Caco-2 (cell line): ENCODE data around the gene CABP2. TPM values are rescaled to one million over a fixed set of nuclear protein-coding genes. Genes with fewer than 3 reads are reported as not detected.
"Not testable (repeated sequence)": the region's sequence is repeated elsewhere in the genome, so short reads cannot be mapped to it uniquely, and the experiment has no call there.

ENCODE experiments used
- BruUV-seq: library from RNA; stranded (reverse); fragments of 400-500 nt; replicated peaks from 2 replicates; lab custom pipeline; 2021; lab: Mats Ljungman, UMichigan
- CTCF ChIA-PET: fragments of 300-600 bp; sonication (Branson Sonifier 250); formaldehyde crosslinking; loops from one replicate; lab custom pipeline; 2022; ENCODE audit warnings: antibody characterized with exemption; lab: Charles Lee
- POLR2A ChIA-PET: fragments of 300-600 bp; sonication (Branson Sonifier 250); formaldehyde crosslinking; loops from one replicate; lab custom pipeline; 2022; ENCODE audit warnings: antibody characterized with exemption; lab: Charles Lee
- DNase-seq, 2 experiments: peaks; one replicate each; pipeline versions ENCODE4 v3.0.0 to v3.0.0-alpha.2; 2020 to 2022
- H3K27me3 ChIP-seq: replicated peaks from 2 replicates; pipeline ENCODE4 v1.6.0; 2011; ENCODE audit warnings: low read length; ENCODE audit not compliant: control insufficient read depth, insufficient read depth
- H3K36me3 ChIP-seq: 2 replicates; pipeline ENCODE4 v1.5.1; 2011; ENCODE audit warnings: low read length; ENCODE audit not compliant: control insufficient read depth, insufficient read depth
- H3K4me1 ChIP-seq: fragments of 250-450 bp; sonication (Bioruptor Pico); 2 replicates; pipeline ENCODE4 v1.5.1; 2020; ENCODE audit warnings: mild to moderate bottlenecking
- H3K4me3 ChIP-seq: 2 replicates; pipeline ENCODE4 v1.5.1; 2011; ENCODE audit warnings: low read depth, mild to moderate bottlenecking, control low read depth, low read length
- H3K9me3 ChIP-seq: fragments of 250-450 bp; sonication (Bioruptor Pico); 2 replicates; pipeline ENCODE4 v1.5.1; 2020; ENCODE audit warnings: mild to moderate bottlenecking, moderate library complexity
- H3K27ac Mint-ChIP-seq: one replicate; pipeline ENCODE4 v1.8.0; 2022; ENCODE audit warnings: mixed read lengths; ENCODE audit not compliant: unreplicated experiment
- H3K27me3 Mint-ChIP-seq: one replicate; pipeline ENCODE4 v1.8.0; 2022; ENCODE audit warnings: mixed read lengths; ENCODE audit not compliant: insufficient read depth, unreplicated experiment
- H3K36me3 Mint-ChIP-seq: one replicate; pipeline ENCODE4 v1.8.0; 2022; ENCODE audit warnings: mild to moderate bottlenecking, mixed read lengths; ENCODE audit not compliant: insufficient read depth, unreplicated experiment
- H3K4me1 Mint-ChIP-seq: one replicate; pipeline ENCODE4 v1.8.0; 2022; ENCODE audit warnings: low read depth, mixed read lengths; ENCODE audit not compliant: unreplicated experiment
- H3K4me3 Mint-ChIP-seq: one replicate; pipeline ENCODE4 v1.8.0; 2022; ENCODE audit warnings: mild to moderate bottlenecking, moderate library complexity, mixed read lengths; ENCODE audit not compliant: unreplicated experiment
- H3K9me3 Mint-ChIP-seq: one replicate; pipeline ENCODE4 v1.8.0; 2022; ENCODE audit warnings: mixed read lengths; ENCODE audit not compliant: unreplicated experiment
- intact Hi-C: fragments of 100-400 bp; cut with micrococcal nuclease; formaldehyde crosslinking; loops from one replicate; pipeline ENCODE4 v1.10.0; 2022; ENCODE audit not compliant: unreplicated experiment
- total RNA-seq: library from RNA; stranded (reverse); gene quantifications from 2 replicates; pipeline ENCODE4 v1.2.3, GENCODE V29; 2022
- TF ChIP-seq, protein P1 (sequence below), 2 experiments: fragments of 200-600 bp in 1 of 2; IDR thresholded peaks; 1 replicate in 1 of 2; 2 replicates in 1 of 2; pipeline versions ENCODE4 v1.5.1 to v1.8.0; 2011 to 2022; ENCODE audit warnings: antibody characterized with exemption in 1 of 2, control low read depth in 1 of 2, inconsistent platforms in 1 of 2, low read depth in 1 of 2, low read length in 1 of 2, mild to moderate bottlenecking in 1 of 2, moderate library complexity in 1 of 2; ENCODE audit not compliant: insufficient read depth in 1 of 2, severe bottlenecking in 1 of 2, unreplicated experiment in 1 of 2

Gene CABP2
- total RNA-seq, 1 experiment from 2014 or later = not detected

DNA sequence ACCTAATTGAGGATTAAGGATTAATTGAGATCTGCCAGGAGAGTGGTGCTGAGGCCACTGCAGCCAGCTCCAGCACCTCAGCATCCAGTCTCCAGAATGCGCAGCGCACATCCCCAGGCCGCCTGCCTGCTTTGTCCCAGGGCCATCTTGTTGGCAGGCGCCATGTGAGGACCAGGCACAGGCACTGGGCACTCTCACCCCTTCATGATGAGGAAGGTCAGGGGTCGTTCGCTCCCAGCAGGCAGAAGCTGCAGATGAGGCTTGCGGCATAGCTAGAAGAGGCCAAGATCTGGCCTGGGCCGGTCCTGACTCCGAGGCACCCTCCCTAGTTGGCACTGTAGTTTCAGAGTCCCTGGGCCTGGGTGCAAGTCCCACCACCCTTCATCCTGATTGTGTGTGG lies 6.4 kb downstream of the CABP2 start:
- no peak overlapping the region for H3K4me3 Mint-ChIP-seq
- Histone ChIP-seq H3K4me1 (peaks cover 6% of the 10 kb centered on the region), H3K36me3 (no peaks in the 10 kb centered on the region), H3K9me3 (no peaks in the 10 kb centered on the region), H3K4me3 (no peak overlapping the region), H3K27me3 (no peaks in the 10 kb centered on the region)
- CTCF ChIA-PET = no interaction called here
- POLR2A ChIA-PET = no interaction called here
- no peak for DNase-seq
- BruUV-seq = no TSS peak
- intact Hi-C loops = no loop called here
- H3K4me1 Mint-ChIP-seq = peaks cover 9% of the 10 kb centered on the region
- no peaks in the 10 kb centered on the region for H3K9me3 Mint-ChIP-seq
- TF ChIP-seq, protein P1, sequence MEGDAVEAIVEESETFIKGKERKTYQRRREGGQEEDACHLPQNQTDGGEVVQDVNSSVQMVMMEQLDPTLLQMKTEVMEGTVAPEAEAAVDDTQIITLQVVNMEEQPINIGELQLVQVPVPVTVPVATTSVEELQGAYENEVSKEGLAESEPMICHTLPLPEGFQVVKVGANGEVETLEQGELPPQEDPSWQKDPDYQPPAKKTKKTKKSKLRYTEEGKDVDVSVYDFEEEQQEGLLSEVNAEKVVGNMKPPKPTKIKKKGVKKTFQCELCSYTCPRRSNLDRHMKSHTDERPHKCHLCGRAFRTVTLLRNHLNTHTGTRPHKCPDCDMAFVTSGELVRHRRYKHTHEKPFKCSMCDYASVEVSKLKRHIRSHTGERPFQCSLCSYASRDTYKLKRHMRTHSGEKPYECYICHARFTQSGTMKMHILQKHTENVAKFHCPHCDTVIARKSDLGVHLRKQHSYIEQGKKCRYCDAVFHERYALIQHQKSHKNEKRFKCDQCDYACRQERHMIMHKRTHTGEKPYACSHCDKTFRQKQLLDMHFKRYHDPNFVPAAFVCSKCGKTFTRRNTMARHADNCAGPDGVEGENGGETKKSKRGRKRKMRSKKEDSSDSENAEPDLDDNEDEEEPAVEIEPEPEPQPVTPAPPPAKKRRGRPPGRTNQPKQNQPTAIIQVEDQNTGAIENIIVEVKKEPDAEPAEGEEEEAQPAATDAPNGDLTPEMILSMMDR (IDR thresholded peaks at IDR 0.05; ENCODE audit: insufficient read depth in 1 of 2, low read depth in 1 of 2, low read length in 1 of 2, severe bottlenecking in 1 of 2, unreplicated experiment in 1 of 2) = no peak
- H3K27ac Mint-ChIP-seq = no peak overlapping the region
- no peaks in the 10 kb centered on the region for H3K27me3 Mint-ChIP-seq
- H3K36me3 Mint-ChIP-seq = no peaks in the 10 kb centered on the region

GRCh38 chr11:67514116-67514515 lies 9.1 kb downstream of the CABP2 start:
- H3K36me3 Mint-ChIP-seq = peaks cover 19% of the 10 kb centered on the region
- Histone ChIP-seq H3K4me1 (peaks cover 33% of the 10 kb centered on the region), H3K27me3 (no peaks in the 10 kb centered on the region), H3K9me3 (no peaks in the 10 kb centered on the region), H3K36me3 (no peaks in the 10 kb centered on the region), H3K4me3 (no peak overlapping the region)
- ChIA-PET CTCF (no interaction called here), POLR2A (no interaction called here)
- H3K4me3 Mint-ChIP-seq = no peak overlapping the region
- TF ChIP-seq, protein P1 (IDR thresholded peaks at IDR 0.05; ENCODE audit: insufficient read depth in 1 of 2, low read depth in 1 of 2, low read length in 1 of 2, severe bottlenecking in 1 of 2, unreplicated experiment in 1 of 2) = no peak
- no peak for DNase-seq
- H3K27ac Mint-ChIP-seq = peak overlapping the region; percentile 25
- peaks cover 34% of the 10 kb centered on the region for H3K4me1 Mint-ChIP-seq
- intact Hi-C loops = no loop called here
- no TSS peak for BruUV-seq
- no peaks in the 10 kb centered on the region for H3K27me3 Mint-ChIP-seq
- H3K9me3 Mint-ChIP-seq = no peaks in the 10 kb centered on the region

DNA sequence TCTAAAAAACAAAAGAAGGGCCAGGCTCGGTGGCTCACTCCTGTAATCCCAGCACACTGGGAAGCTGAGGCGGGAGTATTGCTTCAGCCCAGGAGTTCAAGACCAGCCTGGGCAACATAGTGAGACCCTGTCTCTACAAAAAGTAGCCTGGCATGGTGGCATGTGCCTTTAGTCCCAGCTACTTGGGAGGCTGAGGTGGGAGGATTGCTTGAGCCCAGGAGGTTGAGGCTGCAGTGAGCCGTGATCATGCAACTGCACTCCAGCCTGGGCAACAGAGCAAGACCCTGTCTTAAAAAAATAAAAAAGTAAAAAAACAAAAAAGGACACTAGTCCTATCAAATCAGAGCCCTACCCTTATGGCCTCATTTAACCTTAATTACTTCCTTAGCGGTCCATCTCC lies 11.7 kb downstream of the CABP2 start:
- H3K9me3 Mint-ChIP-seq, H3K36me3 ChIP-seq, POLR2A ChIA-PET, intact Hi-C loops, DNase-seq, H3K4me3 Mint-ChIP-seq, H3K4me3 ChIP-seq, BruUV-seq, H3K27me3 Mint-ChIP-seq, H3K9me3 ChIP-seq, H3K27me3 ChIP-seq: not testable (repeated sequence)
- Mint-ChIP-seq H3K27ac (peak overlapping the region; percentile 100), H3K36me3 (peaks cover 44% of the 10 kb centered on the region), H3K4me1 (peaks cover 46% of the 10 kb centered on the region)
- CTCF ChIA-PET = interaction anchor here (1.0 kb wide), 1 partner anchor 34 kb away, joined by 3 read pairs; no protein-coding TSS in a partner anchor
- H3K4me1 ChIP-seq = peaks cover 46% of the 10 kb centered on the region

- H3K27ac Mint-ChIP-seq = peak overlapping the region; percentile 100
- no peaks in the 10 kb centered on the region for H3K9me3 ChIP-seq
- no peaks in the 10 kb centered on the region for H3K36me3 ChIP-seq
- BruUV-seq = no TSS peak
- H3K4me3 ChIP-seq = no peak overlapping the region
- no peaks in the 10 kb centered on the region for H3K27me3 ChIP-seq
- TF ChIP-seq, protein P1 (IDR thresholded peaks at IDR 0.05; ENCODE audit: insufficient read depth in 1 of 2, low read depth in 1 of 2, low read length in 1 of 2, severe bottlenecking in 1 of 2, unreplicated experiment in 1 of 2) = no peak
- H3K27me3 Mint-ChIP-seq = no peaks in the 10 kb centered on the region
- ChIA-PET CTCF (no interaction called here), POLR2A (no interaction called here)
- H3K4me1 ChIP-seq = peaks cover 60% of the 10 kb centered on the region
- H3K36me3 Mint-ChIP-seq = peaks cover 52% of the 10 kb centered on the region
- DNase-seq = no peak
- peak overlapping the region; percentile 99 for H3K4me3 Mint-ChIP-seq
- no peaks in the 10 kb centered on the region for H3K9me3 Mint-ChIP-seq
- intact Hi-C loops = loop anchor here (1.0 kb wide), 1 partner anchor 53 kb away; no protein-coding TSS in a partner anchor
- peaks cover 59% of the 10 kb centered on the region for H3K4me1 Mint-ChIP-seq
Measured at GRCh38 chr11:67510023-67510345, 13.3 kb downstream of the CABP2 start.
